ENCODE data around the gene MACROD2.

DNA sequence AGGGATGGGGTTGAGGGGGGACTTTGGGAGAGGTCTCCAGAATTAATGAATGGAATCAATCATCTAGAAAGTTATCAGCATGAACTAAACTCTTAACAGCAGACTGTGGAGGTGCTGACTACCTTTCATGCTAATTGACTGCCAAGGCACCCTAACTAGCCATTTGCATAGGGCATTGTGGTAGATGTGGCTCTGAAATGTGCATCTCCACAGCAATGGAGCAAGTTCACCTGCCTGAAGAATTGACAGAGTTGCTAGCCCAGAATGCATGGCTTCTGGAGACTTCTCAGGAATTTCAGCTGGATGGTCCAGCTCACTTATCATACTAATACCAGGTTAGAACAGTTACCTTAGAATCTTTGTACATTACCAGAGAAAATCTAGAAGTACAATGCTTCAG lies 1832.3 kb downstream of the MACROD2 start:
- TF ChIP-seq USF2 (IDR thresholded peaks at IDR 0.05; ENCODE audit: low read depth, low read length) = no peak
- TF ChIP-seq CTCF (conservative IDR thresholded peaks at IDR 0.05; ENCODE audit: low read depth, low read length) = no peak
- no peak for TF ChIP-seq BHLHE40 (IDR thresholded peaks at IDR 0.05; ENCODE audit: low read depth, low read length)
- no peak for TF ChIP-seq RCOR1 (IDR thresholded peaks at IDR 0.05; ENCODE audit: insufficient replicate concordance, low read length)

Measured in IMR-90 (cell line).